HG03045 (cell line): ENCODE data around the gene RECQL5.

Source experiments
- ATAC-seq: cut with Tn5 transposase; IDR thresholded peaks from one replicate; pipeline ENCODE4 v1.9.1; 2021; ENCODE audit warnings: mild to moderate bottlenecking, moderate library complexity; ENCODE audit not compliant: unreplicated experiment

The RECQL5 gene

DNA sequence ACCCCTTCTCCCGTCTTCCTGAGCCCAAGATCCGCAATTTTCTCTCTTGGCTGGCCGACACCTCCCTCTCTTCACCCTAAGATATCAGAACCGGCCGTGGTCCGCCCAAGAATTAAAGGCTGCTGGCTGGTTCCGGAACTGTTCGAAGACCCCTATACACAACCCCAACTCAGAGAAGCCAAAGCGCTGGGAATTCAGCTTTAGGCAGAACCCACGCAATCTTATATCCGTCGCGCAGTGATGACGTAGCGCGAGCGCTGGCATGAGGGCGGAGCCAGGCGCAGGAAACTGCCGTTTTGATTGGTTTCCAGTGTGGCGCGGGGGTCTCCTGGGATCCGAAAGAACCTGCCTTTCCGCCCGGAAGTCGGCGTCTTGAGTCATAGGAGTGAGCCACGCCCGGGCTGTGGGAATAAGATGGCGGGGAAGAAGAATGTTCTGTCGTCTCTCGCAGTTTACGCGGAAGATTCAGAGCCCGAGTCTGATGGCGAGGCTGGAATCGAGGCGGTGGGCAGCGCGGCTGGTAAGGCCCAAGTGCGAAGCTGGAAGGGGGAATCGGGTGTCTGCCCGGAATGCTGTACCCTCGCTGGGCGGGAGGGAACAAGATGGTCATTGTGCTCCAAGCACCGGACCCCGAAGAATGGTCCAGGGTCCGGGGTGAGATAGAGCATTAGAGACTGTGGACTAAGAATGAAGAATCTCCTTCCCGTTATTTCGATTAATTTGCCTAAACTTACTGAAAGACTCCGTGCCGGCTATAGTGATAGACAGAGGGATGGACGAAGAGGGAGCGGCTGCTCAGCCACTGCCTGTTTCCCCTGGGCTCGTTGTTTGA, at the start of gene RECQL5, which contains the start of gene SAP30BP:
Gene RECQL5 (minus strand): TSS at position 196 of the 832 bp plus-strand sequence. CDS start 597 bp downstream, outside the sequence.
Gene SAP30BP (plus strand): TSS at position 380 of the 832 bp plus-strand sequence. CDS start 35 bp downstream, at position 415.
- peak; percentile 77 for ATAC-seq

GRCh38 chr17:75712446-75712845, 45.5 kb upstream of the RECQL5 start:
- ATAC-seq = no peak

GRCh38 chr17:75707079-75707571, 40.2 kb upstream of the RECQL5 start:
- no peak for ATAC-seq

DNA sequence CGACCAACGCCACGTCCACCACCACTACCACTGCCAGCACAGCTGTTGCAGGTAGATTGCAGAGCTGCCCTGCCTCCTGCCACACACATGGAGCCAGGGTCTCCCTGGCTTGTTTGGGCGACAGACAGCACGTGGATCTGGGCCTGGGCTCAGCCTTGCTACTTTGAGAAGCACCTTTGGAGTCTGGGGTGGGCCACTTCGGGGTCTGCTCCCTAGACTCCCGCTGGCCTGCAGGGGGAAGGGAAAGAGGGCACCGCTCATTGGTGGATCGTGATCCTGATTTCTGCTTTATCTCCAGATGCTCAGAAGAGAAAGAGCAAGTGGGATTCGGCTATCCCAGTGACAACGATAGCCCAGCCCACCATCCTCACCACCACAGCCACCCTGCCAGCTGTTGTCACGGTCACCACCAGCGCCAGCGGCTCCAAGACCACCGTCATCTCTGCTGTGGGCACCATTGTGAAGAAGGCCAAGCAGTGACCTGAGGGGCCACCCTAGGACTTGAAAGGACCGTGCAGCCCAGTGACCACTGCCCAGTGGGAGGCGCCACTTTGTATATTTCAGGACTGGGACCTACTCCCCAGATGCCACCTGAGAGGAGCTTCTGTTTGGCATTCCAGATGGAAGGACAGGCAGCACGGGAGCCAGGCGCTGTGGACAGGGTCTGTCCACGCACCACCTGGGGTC, 39.2 kb upstream of the RECQL5 start:
- no peak for ATAC-seq

DNA sequence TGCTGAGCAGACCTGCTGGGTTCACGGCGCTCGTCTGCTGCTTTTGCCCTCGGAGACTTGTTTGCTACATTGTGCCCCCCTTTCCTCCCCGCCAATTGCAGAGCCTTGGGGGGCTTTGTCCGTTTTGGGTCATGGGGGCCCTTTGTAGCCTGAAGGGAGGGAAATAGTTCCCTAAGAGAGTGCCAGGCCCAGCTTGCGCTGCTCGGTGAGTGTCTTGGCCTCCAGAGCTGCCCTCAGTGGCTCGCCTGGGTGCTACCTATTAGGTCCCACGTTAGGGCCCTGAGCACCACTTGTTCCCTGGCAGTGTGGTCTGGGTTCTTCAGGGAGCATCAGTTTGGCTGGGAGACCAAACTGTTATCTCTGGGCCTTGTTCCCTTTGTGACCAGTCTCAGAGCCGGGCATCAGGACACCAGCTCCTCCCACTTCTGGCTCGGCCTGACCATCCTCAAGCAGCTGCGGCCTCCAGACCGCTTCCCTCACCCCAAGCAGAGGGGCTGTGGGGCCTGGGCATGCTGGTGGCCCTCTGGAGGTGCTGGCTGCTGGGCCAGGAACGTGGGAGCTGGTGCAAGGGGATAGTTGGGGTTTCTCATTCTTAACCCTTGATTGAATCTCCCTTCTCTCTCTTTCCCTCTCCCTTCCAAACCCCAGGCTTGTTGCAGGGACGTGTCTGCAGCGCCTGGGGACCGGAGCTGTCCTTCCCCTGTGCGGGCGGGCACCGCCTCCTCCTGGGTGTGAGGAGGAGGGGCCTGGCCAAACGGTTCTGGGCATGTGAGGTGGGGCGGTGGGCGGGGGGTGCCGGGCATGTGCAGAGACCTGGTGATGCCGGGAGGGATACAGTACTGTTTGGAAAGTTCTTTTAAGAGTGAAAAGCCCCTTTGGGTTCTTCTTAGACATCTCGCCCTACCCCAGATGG, 38.3 kb upstream of the RECQL5 start:
- no peak for ATAC-seq

DNA sequence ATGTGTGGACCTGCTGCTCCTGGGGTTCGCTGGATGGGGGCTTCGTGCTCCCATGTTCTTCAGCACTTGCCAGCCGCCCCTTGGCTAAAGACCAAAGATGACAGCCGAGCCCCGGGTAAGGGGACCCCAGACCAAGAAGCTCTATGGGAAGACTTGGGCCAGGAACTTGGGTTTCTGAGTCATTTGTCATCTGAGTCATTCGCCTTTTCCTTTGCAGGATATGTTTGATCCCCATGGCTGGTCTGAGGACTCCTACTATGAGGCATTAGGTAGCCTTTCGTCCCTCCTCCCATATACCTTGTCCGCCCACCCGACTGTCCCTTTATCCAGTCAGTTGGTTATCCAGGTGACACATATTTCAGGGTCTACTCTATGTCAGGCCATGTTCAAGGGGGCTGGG, 36.6 kb upstream of the RECQL5 start:
- ATAC-seq = no peak

DNA sequence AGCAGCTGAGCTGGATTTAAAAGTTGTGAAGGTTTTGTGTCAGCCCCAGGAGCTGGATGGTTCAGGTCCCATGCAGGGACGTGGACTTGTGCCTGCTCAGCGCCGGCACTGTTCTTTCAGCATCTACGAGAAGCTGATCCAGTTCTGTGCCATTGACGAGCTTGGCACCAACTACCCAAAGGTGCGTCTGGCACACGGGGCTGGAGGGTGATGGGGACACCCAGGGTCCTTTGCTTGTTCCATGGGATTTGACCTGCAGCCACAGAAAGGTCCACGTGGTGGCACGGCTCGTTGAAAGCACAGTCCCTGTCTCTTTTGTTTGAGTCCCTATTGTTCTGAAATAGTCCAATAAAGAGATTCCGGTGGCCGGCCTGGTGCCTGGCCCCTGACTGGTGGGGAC, 36.2 kb upstream of the RECQL5 start:
- ATAC-seq = no peak

DNA sequence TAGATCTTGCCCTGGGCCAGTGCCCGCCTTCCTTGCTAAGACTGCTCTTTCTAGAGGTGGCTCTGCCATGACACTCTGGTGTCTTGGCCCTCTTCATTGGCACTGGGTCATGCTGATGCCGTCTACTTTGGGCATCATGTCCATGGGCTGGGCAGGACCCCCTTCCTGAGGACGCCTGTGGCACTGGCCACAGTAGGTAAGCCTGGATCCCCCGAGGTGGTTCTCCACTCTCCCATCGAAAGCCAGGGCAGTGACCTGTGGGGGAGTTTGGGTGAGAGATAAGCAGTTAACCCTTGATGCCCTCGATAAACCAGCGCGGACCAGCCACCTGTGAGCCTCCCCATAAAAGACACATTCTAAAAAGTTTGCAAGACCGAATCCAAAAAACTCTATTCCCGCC, 34.3 kb upstream of the RECQL5 start:
- no peak for ATAC-seq

DNA sequence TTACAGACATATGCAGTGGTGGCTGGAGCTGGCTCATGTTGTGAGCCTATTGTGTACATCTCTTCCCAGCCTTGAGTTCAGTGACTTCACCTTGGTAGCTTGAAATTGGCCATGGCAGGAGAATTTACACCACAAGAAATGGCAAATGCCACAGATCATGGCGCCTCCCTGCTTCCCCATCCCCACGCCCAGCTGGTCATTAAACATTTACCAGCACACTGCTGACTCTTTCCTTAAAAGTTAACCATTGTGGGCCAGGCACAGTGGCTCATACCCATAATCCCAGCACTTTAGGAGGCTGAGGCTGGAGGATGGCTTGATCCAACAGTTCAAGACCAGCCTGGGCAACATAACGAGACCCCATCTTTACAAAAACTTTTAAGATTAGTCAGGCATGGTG, 31.7 kb upstream of the RECQL5 start:
- ATAC-seq = no peak

DNA sequence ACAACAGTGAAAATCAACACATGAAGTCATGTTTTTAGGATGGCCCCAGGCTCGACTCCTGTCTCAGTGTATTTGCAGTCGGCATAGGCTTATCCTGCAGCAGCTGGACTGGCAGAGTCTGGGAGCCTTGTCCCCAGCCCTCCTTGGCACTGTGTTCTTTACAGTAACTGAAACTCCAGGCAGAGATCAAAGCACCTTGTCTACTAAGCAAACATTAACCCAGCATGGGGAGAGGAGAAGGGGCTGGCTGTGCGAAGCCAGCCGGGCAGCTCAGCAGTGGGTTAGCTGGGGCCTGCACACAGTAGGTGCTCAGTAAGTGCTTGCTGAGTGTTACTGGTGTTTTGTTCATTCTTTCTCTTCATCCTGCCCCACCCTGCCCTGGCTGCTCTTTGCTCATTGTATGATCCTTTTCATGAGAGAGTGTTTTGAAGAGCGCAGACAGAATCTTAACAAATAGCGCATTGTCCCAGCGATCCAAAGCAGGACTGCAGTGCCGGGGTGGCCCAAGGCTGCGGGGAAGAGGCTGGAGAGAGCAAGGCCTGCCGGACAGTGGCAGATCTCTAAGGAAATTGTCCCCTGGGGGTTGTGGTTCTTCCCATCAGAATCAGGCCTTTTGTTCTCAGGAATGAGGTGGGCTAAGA, 30.8 kb upstream of the RECQL5 start:
- ATAC-seq = no peak

DNA sequence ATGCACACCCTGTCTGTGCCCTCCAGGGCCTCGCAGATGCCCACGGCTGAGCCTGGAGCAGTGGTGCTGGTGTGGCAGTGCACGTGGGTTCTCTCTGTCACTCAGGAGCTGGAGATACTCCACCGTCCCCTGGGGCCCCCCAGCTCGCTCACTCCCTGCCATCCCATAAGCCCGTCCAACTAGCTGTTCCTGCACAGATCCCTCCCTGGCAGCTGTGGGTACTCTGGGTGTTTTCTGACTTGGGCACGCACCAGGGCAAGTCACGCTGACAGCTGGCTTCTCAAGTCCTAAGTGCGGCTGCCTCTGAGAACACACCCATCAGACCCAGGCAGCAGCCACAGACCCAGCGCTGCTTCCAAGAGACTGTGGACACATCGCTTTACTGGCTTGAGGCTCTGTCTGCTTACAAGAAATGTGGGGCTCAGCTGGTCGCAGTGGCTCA, 28.9 kb upstream of the RECQL5 start:
- no peak for ATAC-seq

- ATAC-seq = no peak
Observed at GRCh38 chr17:75695141-75695829, 28.3 kb upstream of the RECQL5 start.

GRCh38 chr17:75694536-75694935, 27.6 kb upstream of the RECQL5 start:
- no peak for ATAC-seq

GRCh38 chr17:75693500-75694481, 26.8 kb upstream of the RECQL5 start:
- no peak for ATAC-seq

GRCh38 chr17:75692976-75693375, 26.0 kb upstream of the RECQL5 start:
- ATAC-seq = no peak

DNA sequence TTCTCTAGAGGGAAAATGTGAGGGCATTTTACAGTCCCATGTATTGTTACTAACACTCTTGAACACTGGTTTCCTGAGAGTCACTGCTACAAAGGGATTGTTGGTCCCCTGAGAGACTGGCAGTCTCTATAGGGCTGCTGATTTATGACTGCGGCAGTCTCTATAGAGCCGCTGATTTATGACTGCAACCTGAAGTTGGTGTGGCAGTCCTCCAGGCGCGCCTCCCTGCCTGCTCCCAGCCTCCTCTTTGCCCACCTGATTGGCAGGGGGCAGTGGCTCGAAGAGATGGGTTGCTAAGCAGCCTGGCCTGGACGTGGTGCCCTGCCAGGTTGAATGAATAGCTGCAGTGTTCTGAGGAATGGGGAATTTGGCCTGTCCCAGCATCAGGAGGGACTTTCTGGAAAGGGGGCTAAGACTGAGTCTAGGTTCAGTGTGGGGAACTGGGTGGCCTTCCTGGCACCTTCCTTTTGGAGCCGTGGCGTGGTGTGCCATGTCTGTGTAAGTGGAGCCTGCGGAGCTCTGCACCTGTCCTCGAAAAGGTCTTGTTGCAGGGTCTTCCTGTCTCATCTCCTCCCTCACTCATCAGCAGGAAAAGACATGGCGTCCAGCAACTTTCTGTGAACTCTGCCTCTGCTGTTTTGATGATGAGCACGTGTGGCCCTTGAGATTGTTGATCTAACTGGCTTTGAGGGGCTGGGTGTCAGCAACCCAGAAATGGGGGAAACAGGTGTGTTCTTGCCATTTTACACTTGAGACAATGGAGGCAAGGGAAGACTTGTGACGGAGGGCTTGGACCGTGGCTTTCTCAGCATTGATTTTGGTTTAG, 25.1 kb upstream of the RECQL5 start:
- ATAC-seq = no peak

GRCh38 chr17:75691371-75691791, 24.4 kb upstream of the RECQL5 start:
- ATAC-seq = no peak

DNA sequence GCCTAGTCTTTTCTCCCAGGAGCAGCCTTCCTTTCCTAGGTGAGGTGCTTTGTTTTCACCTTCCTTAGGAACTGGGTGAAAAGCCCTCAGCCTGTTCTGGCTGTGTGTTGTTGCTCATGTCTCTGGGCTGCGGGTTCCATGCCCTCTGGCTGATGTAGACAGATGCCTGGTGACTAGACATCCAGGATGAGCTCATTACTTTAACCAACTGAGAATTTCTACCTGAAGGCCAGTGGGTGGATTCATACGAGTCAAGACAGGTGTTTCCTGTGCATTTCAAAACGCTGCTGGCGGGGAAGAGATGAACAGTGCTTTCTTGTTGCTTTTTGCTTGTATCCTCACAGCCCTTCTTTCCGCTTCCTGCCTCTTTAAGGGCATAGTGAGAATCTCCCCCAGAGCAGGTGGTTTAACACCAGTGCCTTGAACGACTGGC, 22.5 kb upstream of the RECQL5 start:
- ATAC-seq = no peak
